ENCODE data around the gene DNTT. TPM values are rescaled to one million over a fixed set of nuclear protein-coding genes. Genes with fewer than 3 reads are reported as not detected.
A peak's percentile ranks its signal among the peaks of the same experiment; 100 is the strongest.

The DNTT gene
- total and polyA plus RNA-seq, 7 experiments from 2014 or later: 0.19 to 5.0 (median 2.0) TPM; not detected in 3

DNA sequence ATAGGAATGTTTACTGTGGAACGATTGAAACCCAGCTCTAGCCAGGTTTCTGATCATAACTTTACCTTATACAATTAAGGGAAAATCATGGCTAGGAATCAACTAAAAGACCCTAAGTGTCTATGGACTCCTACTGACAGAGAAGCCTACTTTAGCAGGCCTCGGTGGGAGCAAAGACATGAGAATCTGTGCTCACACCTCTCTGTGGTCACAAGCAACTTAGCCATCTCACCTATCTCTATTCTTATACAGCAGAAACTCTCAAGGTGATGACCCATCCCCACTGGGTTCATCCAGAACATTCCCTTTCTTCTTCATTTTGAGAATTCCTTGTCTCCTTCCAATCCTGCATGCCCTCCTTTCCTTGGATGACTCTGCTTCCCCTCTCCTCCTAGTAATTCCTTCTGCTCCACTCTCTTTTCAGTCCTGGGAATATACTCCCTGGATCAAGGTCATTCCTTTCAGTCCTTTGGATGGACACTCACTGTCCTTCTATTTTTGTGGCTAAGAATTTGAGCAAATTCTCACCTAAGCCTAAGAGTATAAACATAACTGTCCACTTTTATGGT, 35.8 kb upstream of the DNTT start:
- no peak for DNase-seq
- Mint-ChIP-seq H3K9me3 (peaks cover 0 to 4% (median 0%) of the 10 kb centered on the region in 11 donors), H3K4me1 (no peaks in the 10 kb centered on the region), H3K4me3 (no peak overlapping the region), H3K27me3 (peaks cover 0 to 25% (median 9%) of the 10 kb centered on the region in 5 donors), H3K27ac (no peak overlapping the region), H3K36me3 (no peaks in the 10 kb centered on the region)
- intact Hi-C loops (cut with micrococcal nuclease): no loop called here
- ChIA-PET POLR2A (no interaction called here), CTCF (no interaction called here)
- H3K9me3 ChIP-seq (ENCODE audit: control insufficient read depth in 2 of 3, low read length in 3 of 3): no peaks in the 10 kb centered on the region
- no peaks in the 10 kb centered on the region for H3K36me3 ChIP-seq (ENCODE audit: control insufficient read depth in 2 of 3, insufficient read depth in 3 of 3, low read length in 3 of 3)
- no peaks in the 10 kb centered on the region for H3K27me3 ChIP-seq (ENCODE audit: control insufficient read depth in 2 of 2, insufficient read depth in 2 of 2, low read length in 2 of 2)
- no peak overlapping the region for H3K4me3 ChIP-seq (ENCODE audit: low read length)
- H3K4me1 ChIP-seq (ENCODE audit: control insufficient read depth in 2 of 2, insufficient read depth in 2 of 2, low read length in 2 of 2): no peaks in the 10 kb centered on the region
- no peak for ATAC-seq
- H3K27ac ChIP-seq (ENCODE audit: low read depth, low read length): no peak overlapping the region

DNA sequence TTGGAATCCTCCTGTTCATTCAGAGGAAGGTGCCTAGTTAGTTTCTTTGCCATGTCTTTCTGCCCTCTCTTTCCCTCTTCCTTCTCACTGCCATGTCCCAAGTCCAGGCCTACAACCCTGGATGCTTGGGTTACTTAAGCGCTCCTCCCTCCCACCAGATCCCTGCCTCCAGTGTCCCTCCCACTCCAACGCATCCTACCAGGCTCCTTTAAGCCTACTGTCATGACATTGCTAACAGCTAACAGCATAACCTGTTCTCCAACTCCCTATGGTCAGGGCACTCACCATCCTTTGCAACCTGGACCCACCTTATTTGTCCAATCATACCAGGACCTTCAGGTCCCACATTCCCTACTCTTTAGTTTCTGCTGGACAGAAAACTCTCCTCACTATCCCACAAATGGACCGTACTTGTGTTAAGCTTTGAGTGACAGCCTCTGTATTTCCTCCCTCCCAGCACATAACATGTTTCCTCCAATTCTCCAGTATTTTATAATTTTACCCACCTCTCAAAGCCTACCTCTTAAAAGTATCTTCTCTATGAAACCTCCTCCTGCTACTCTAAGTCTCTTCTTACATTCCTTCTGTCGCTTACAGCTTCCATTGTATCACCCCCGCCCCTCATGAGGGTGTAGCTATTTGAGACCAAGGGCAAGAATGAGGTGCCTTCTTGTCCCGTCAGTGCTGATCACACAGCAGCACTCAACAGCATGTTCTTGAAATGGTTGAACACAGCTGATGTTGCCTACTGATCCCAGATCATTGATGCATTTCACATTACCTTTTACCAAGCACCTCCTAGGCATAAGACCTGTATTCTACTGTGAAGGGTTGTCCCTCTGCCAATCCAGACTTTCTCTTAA, 34.6 kb upstream of the DNTT start:
- Mint-ChIP-seq H3K9me3 (peaks cover 0 to 4% (median 0%) of the 10 kb centered on the region in 11 donors), H3K27ac (no peak overlapping the region), H3K36me3 (no peaks in the 10 kb centered on the region), H3K4me3 (peak overlapping the region in 1 of 10 donors; percentile 1), H3K4me1 (no peaks in the 10 kb centered on the region), H3K27me3 (peaks cover 0 to 25% (median 9%) of the 10 kb centered on the region in 5 donors)
- ATAC-seq (no peak), DNase-seq (no peak)
- Histone ChIP-seq H3K4me1 (ENCODE audit: control insufficient read depth in 2 of 2, insufficient read depth in 2 of 2, low read length in 2 of 2) (no peaks in the 10 kb centered on the region), H3K9me3 (ENCODE audit: control insufficient read depth in 2 of 3, low read length in 3 of 3) (no peaks in the 10 kb centered on the region), H3K27ac (ENCODE audit: low read depth, low read length) (no peak overlapping the region), H3K36me3 (ENCODE audit: control insufficient read depth in 2 of 3, insufficient read depth in 3 of 3, low read length in 3 of 3) (no peaks in the 10 kb centered on the region), H3K27me3 (ENCODE audit: control insufficient read depth in 2 of 2, insufficient read depth in 2 of 2, low read length in 2 of 2) (no peaks in the 10 kb centered on the region), H3K4me3 (ENCODE audit: low read length) (no peak overlapping the region)
- intact Hi-C loops (cut with micrococcal nuclease): no loop called here
- CTCF ChIA-PET: no interaction called here
- POLR2A ChIA-PET: no interaction called here

- DNase-seq: no peak
Observed at GRCh38 chr10:96270571-96270970, 33.7 kb upstream of the DNTT start.

DNA sequence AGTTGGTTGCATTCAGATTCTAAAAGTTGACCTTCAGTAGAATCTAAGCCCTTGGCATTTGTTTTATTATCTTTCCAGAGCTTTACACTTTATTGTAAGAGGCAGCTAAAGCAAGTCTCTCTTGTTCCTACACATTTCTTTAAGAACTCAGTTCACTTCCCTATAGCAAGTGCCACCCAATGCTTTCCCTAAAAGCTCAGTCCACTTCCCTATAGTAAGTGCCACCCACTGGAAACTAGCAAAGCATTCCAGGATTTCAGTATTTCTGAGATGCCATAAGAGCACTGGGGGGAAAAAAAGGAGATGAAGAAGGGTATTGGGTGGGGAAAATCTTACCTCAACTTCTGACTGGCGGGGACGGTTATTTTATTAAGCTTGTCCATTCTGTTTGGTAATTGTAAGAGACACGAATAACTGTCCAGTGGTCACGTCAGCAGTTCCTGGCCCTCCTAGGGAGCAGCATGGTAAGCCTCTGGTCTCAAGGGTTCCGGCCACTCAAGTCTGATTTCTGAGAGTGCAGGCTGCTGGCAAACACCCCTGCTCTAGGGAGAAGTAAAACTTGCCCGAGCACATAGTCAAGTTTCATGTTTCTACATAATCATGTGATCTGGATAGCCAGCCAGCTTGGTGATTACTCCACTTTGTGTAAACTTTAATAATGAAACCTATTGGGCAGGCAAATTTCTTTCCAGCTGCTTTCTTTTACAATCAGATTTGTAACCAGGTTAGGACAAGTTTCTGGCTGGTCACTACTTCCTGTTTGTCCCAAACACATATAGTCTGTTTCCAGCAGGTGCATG, 33.0 kb upstream of the DNTT start, which contains the start of gene BLNK:
TSS of gene BLNK (minus strand) at position 554 of the 800 bp plus-strand sequence. CDS start at position 383, 171 bp downstream.
- intact Hi-C loops (cut with micrococcal nuclease): no loop called here
- no peak within 1 kb of the TSS for H3K4me3 Mint-ChIP-seq
- ATAC-seq (peak; percentile 60), DNase-seq (no peak)
- Histone ChIP-seq H3K9me3 (ENCODE audit: control insufficient read depth in 2 of 3, low read length in 3 of 3) (no peaks in the 10 kb centered on the region), H3K36me3 (ENCODE audit: control insufficient read depth in 2 of 3, insufficient read depth in 3 of 3, low read length in 3 of 3) (no peaks in the 10 kb centered on the region), H3K27ac (ENCODE audit: low read depth, low read length) (no peak within 1 kb of the TSS), H3K4me3 (ENCODE audit: low read length) (no peak within 1 kb of the TSS), H3K4me1 (ENCODE audit: control insufficient read depth in 2 of 2, insufficient read depth in 2 of 2, low read length in 2 of 2) (no peaks in the 10 kb centered on the region), H3K27me3 (ENCODE audit: control insufficient read depth in 2 of 2, insufficient read depth in 2 of 2, low read length in 2 of 2) (no peaks in the 10 kb centered on the region)
- no peaks in the 10 kb centered on the region for H3K4me1 Mint-ChIP-seq
- H3K36me3 Mint-ChIP-seq: no peaks in the 10 kb centered on the region
- H3K27me3 Mint-ChIP-seq: peaks cover 0 to 20% (median 8%) of the 10 kb centered on the region in 5 donors
- POLR2A ChIA-PET: no interaction called here
- H3K9me3 Mint-ChIP-seq: peaks cover 0 to 4% (median 0%) of the 10 kb centered on the region in 11 donors
- no peak within 1 kb of the TSS for H3K27ac Mint-ChIP-seq
- CTCF ChIA-PET: interaction anchor here (0.9 to 1.2 kb wide), 2 partner anchors 42 to 63 kb away, joined by 3 read pairs; no protein-coding TSS in a partner anchor

More at GRCh38 chr10:96270571-96270970, 33.7 kb upstream of the DNTT start:
- Mint-ChIP-seq H3K4me1 (no peaks in the 10 kb centered on the region), H3K9me3 (peaks cover 0 to 4% (median 0%) of the 10 kb centered on the region in 11 donors), H3K36me3 (no peaks in the 10 kb centered on the region), H3K27ac (no peak overlapping the region), H3K4me3 (no peak overlapping the region), H3K27me3 (peaks cover 0 to 25% (median 9%) of the 10 kb centered on the region in 5 donors)
- intact Hi-C loops (cut with micrococcal nuclease): no loop called here
- Histone ChIP-seq H3K4me3 (ENCODE audit: low read length) (no peak overlapping the region), H3K4me1 (ENCODE audit: control insufficient read depth in 2 of 2, insufficient read depth in 2 of 2, low read length in 2 of 2) (no peaks in the 10 kb centered on the region), H3K27me3 (ENCODE audit: control insufficient read depth in 2 of 2, insufficient read depth in 2 of 2, low read length in 2 of 2) (no peaks in the 10 kb centered on the region), H3K9me3 (ENCODE audit: control insufficient read depth in 2 of 3, low read length in 3 of 3) (no peaks in the 10 kb centered on the region), H3K36me3 (ENCODE audit: control insufficient read depth in 2 of 3, insufficient read depth in 3 of 3, low read length in 3 of 3) (no peaks in the 10 kb centered on the region), H3K27ac (ENCODE audit: low read depth, low read length) (no peak overlapping the region)
- ATAC-seq: no peak
- POLR2A ChIA-PET: no interaction called here
- CTCF ChIA-PET: interaction anchor here (1.2 kb wide), 1 partner anchor 64 kb away, joined by 3 read pairs; no protein-coding TSS in a partner anchor

DNA sequence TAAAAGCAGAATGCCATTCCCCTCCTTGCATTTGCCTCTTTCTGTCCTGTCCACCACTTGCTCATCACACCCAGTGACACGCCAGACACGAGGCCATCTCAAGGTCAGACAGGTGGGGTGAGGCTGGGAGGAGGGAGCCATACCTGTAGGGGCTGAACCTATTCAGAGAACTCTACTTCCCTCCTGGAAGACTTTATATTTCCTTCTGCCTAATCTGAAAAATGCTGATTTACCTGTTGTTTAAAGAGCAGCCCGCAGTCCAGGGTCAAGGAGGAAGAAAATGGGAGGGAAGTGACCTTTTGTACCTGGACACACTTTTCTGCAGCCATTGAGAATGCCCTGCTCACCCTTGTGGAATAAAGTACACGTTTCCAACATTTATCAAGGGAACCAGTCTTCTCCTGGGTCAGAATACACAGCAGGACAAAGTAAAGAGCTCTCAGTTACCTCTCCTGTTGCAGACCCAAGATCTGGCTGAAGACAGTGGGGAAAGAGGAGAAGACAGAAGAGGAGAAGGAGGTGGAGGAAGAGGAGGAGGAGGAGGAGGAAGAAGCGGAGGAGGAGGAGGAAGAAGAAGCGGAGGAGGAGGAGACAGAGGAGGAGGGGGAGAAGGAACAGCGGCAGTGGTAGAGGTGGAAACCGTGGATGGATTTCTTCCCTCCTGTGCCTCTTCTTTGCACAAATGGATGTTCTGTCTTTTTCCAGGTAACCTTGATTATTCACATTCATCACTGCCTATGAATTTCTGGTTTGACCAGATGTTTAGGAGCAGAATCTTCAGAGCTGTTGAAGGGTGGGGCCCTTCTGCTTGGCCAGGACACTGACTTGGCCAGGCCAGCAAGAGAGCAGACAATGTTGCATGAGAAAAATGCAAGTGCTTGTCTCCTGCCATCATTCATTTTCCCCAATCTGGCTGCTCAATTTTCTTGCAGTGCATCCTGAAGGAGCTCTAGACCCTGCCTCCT, 31.6 kb upstream of the DNTT start:
- POLR2A ChIA-PET: interaction anchor here (0.6 kb wide), 1 partner anchor 130 kb away, joined by 4 read pairs; no protein-coding TSS in a partner anchor
- no peak overlapping the region for H3K27ac Mint-ChIP-seq
- no peaks in the 10 kb centered on the region for H3K36me3 Mint-ChIP-seq
- intact Hi-C loops (cut with micrococcal nuclease): no loop called here
- H3K4me1 Mint-ChIP-seq: no peaks in the 10 kb centered on the region
- peaks cover 0 to 15% (median 8%) of the 10 kb centered on the region in 5 donors for H3K27me3 Mint-ChIP-seq
- CTCF ChIA-PET: interaction anchor here (0.6 to 0.7 kb wide), 2 partner anchors 121 to 945 kb away, joined by 3 to 4 read pairs; no protein-coding TSS in a partner anchor
- peaks cover 0 to 4% (median 0%) of the 10 kb centered on the region in 11 donors for H3K9me3 Mint-ChIP-seq
- no peak overlapping the region for H3K4me3 Mint-ChIP-seq
- Histone ChIP-seq H3K4me3 (ENCODE audit: low read length) (no peak overlapping the region), H3K27ac (ENCODE audit: low read depth, low read length) (no peak overlapping the region), H3K27me3 (ENCODE audit: control insufficient read depth in 2 of 2, insufficient read depth in 2 of 2, low read length in 2 of 2) (no peaks in the 10 kb centered on the region), H3K9me3 (ENCODE audit: control insufficient read depth in 2 of 3, low read length in 3 of 3) (no peaks in the 10 kb centered on the region), H3K36me3 (ENCODE audit: control insufficient read depth in 2 of 3, insufficient read depth in 3 of 3, low read length in 3 of 3) (no peaks in the 10 kb centered on the region), H3K4me1 (ENCODE audit: control insufficient read depth in 2 of 2, insufficient read depth in 2 of 2, low read length in 2 of 2) (no peaks in the 10 kb centered on the region)
- DNase-seq (no peak), ATAC-seq (no peak)

All from naive thymus-derived CD4-positive, alpha-beta T cell (primary cell).